HFFc6 (cell line): ENCODE results near the gene TRPV4. TPM values are rescaled to one million over a fixed set of nuclear protein-coding genes. Genes with fewer than 3 reads are reported as not detected.

Source experiments
- DNase-seq: peaks from one replicate; pipeline ENCODE4 v3.0.0-alpha.2; 2018
- H3K27ac Mint-ChIP-seq: 2 replicates; pipeline ENCODE4 v1.8.0; 2020; ENCODE audit warnings: mild to moderate bottlenecking, mixed read lengths
- H3K27me3 Mint-ChIP-seq: 2 replicates; pipeline ENCODE4 v1.8.0; 2021; ENCODE audit warnings: mild to moderate bottlenecking, moderate library complexity, mixed read lengths; ENCODE audit not compliant: insufficient read depth
- H3K36me3 Mint-ChIP-seq: 2 replicates; pipeline ENCODE4 v1.8.0; 2021; ENCODE audit warnings: low read depth, mixed read lengths
- H3K4me1 Mint-ChIP-seq: 2 replicates; pipeline ENCODE4 v1.8.0; 2020; ENCODE audit warnings: low read depth, mixed read lengths
- H3K4me3 Mint-ChIP-seq: 2 replicates; pipeline ENCODE4 v1.8.0; 2020; ENCODE audit warnings: mild to moderate bottlenecking, moderate library complexity, mixed read lengths
- H3K9me3 Mint-ChIP-seq: 2 replicates; pipeline ENCODE4 v1.8.0; 2020; ENCODE audit warnings: mild to moderate bottlenecking, mixed read lengths
- total RNA-seq, 6 experiments: library from RNA; stranded (reverse); fragmentation: NEBNext Ultra II Directional; extraction: Animal tissue kit (Norgen Biotek cat#: 25700); gene quantifications; 2 replicates in 1 of 6; 3 replicates in 5 of 6; pipeline ENCODE4 v1.2.3, GENCODE V29; 2021
- TF ChIP-seq, protein P1 (sequence below): fragments of 200-600 bp; sonication (generic); IDR thresholded peaks from 2 replicates; pipeline ENCODE4 v1.5.0; 2021; ENCODE audit warnings: antibody characterized with exemption, mild to moderate bottlenecking

The TRPV4 gene
- total RNA-seq, 6 experiments from 2014 or later = 1.6 to 2.5 (median 1.9) TPM

DNA sequence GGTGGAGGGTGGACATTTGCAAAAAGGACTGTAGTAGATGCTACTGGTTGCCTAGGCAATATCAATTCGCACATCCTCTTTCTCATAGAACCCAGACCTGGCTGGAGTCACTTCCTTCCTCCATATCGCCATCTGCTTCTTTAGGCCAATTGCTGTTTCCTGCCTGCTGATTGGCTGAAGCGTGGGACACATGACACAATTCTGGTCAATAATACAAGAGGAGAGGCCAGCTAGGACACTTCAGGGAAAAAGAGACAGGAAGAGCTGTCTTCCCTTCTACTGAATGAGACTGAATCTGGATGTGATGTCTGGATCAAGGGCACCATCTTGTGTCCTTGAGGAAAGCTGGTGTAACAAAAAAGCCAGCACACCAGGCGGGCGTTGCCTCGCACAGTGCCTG, 53.8 kb downstream of the TRPV4 start:
- Mint-ChIP-seq H3K9me3 (peaks cover 23% of the 10 kb centered on the region), H3K4me3 (no peak overlapping the region), H3K27ac (no peak overlapping the region), H3K4me1 (peaks cover 7% of the 10 kb centered on the region), H3K27me3 (peaks cover 3% of the 10 kb centered on the region), H3K36me3 (peaks cover 8% of the 10 kb centered on the region)
- no peak for DNase-seq
- TF ChIP-seq, protein P1, sequence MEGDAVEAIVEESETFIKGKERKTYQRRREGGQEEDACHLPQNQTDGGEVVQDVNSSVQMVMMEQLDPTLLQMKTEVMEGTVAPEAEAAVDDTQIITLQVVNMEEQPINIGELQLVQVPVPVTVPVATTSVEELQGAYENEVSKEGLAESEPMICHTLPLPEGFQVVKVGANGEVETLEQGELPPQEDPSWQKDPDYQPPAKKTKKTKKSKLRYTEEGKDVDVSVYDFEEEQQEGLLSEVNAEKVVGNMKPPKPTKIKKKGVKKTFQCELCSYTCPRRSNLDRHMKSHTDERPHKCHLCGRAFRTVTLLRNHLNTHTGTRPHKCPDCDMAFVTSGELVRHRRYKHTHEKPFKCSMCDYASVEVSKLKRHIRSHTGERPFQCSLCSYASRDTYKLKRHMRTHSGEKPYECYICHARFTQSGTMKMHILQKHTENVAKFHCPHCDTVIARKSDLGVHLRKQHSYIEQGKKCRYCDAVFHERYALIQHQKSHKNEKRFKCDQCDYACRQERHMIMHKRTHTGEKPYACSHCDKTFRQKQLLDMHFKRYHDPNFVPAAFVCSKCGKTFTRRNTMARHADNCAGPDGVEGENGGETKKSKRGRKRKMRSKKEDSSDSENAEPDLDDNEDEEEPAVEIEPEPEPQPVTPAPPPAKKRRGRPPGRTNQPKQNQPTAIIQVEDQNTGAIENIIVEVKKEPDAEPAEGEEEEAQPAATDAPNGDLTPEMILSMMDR = no peak

DNA sequence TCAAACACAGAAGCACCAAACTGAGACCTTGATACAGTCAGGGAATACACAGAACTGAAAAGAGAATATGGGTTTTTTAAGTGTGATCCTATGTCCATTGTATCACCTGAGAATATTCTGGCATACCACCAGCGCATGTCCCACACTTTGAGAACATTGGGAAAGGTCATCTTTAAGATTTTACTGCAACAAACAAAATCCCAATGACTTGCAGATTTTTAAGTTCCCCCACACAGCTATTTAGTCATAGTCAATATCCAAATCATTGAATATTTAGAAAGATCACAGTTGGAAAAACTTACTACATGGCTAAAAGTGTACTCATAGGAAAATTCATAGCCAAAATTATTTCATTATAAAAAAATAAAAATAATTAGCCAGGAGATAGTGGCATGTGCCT, 54.5 kb downstream of the TRPV4 start:
- H3K4me1 Mint-ChIP-seq = peaks cover 7% of the 10 kb centered on the region
- peaks cover 23% of the 10 kb centered on the region for H3K9me3 Mint-ChIP-seq
- H3K27me3 Mint-ChIP-seq = peaks cover 3% of the 10 kb centered on the region
- TF ChIP-seq, protein P1 = no peak
- no peak overlapping the region for H3K4me3 Mint-ChIP-seq
- no peak overlapping the region for H3K27ac Mint-ChIP-seq
- no peak for DNase-seq
- H3K36me3 Mint-ChIP-seq = peaks cover 8% of the 10 kb centered on the region

DNA sequence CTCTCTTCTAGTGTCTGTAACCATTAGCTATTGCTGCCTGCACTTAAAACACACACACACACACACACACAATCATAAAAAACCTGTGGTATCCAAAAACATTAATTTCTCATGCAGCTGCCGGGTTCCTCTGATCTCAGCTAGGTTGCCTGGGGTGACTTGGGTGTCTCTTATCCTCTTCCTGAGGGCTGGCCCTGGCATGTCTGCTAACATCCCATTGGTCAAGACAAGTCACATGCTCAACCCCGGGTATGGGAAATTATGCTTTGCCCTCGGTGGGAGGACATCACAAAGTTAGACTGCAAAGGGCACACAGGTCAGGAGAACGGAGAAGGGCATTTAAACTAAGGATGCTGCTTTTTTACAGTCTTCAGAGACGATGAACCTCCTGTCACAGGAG, 55.7 kb downstream of the TRPV4 start:
- Mint-ChIP-seq H3K27me3 (peaks cover 3% of the 10 kb centered on the region), H3K36me3 (peaks cover 7% of the 10 kb centered on the region), H3K4me3 (peak overlapping the region; percentile 60), H3K9me3 (peaks cover 17% of the 10 kb centered on the region), H3K27ac (no peak overlapping the region), H3K4me1 (peaks cover 7% of the 10 kb centered on the region)
- TF ChIP-seq, protein P1 = no peak
- peak; percentile 17 for DNase-seq

DNA sequence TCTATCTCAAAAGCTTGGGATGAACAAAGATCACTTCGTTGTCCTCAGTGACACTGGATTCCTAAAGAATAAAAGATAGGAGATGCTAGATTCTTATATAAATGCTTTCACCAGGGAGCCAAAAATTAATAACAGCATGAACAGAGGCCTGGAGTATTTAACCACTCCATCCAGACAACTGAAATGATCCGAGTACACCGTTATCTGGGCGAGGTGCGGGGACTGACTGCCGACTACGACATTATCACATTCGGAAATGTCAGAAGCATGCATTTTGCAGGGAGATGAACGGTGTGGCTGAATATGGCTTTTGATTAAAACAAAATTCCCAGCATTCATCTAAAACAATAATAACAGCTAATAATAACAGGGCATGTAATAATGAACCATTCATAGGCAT, 56.6 kb downstream of the TRPV4 start:
- no peaks in the 10 kb centered on the region; the same call in none of the 2 replicates for H3K27me3 Mint-ChIP-seq
- H3K4me1 Mint-ChIP-seq = peaks cover 7% of the 10 kb centered on the region
- no peak overlapping the region for H3K4me3 Mint-ChIP-seq
- H3K9me3 Mint-ChIP-seq = peaks cover 9% of the 10 kb centered on the region
- H3K36me3 Mint-ChIP-seq = no peaks in the 10 kb centered on the region
- no peak overlapping the region for H3K27ac Mint-ChIP-seq
- TF ChIP-seq, protein P1 = no peak
- DNase-seq = no peak

DNA sequence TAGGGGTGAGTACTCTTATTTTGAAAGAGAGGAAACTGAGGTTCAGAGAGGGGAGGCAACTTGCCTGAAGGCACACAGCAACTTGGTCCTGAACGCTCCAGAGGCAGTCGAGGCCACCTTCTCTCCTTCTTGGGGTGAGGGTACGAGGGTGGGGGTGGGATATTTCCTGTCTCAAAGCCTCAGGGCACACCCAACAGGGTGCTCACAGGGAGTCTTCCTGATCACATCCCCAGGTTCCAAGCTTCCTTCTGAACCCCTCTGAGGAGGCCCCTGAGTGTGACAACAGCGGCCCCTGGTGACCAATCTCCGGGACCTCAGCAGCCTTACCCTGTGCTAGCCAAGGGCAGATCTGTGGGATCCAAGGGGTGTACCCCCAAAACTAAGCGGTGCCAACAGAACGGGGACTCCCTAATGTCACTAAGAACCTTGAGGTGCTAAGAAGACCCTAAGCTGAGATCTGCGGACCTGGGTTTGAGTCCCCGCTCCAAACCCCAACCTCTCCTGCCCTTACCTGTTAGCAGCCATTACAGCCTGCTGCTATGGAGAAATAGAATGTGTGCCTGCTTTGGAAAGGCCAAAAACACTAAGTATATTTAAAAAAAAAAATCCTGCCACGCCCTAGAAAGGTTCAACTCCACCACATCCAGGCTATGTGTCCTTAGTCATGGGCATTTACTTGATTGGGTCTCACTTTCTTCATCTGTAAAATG, 57.9 kb downstream of the TRPV4 start:
- TF ChIP-seq, protein P1 = peak; percentile 91
- peak; percentile 55 for DNase-seq
- peaks cover 1% of the 10 kb centered on the region for H3K27me3 Mint-ChIP-seq

More for the DNA sequence above, 57.9 kb downstream of the TRPV4 start:
- Mint-ChIP-seq H3K4me1 (peaks cover 7% of the 10 kb centered on the region), H3K4me3 (no peak overlapping the region), H3K27ac (no peak overlapping the region), H3K36me3 (no peaks in the 10 kb centered on the region), H3K9me3 (peaks cover 9% of the 10 kb centered on the region)
